Ascending aorta (tissue), 2 donors: ENCODE results near the gene DIP2C. TPM values are rescaled to one million over a fixed set of nuclear protein-coding genes. Genes with fewer than 3 reads are reported as not detected.

Source experiments
- DNase-seq, 2 donors: peaks; one replicate each; pipeline ENCODE4 v3.0.0-alpha.2; 2019; ENCODE audit warnings: low spot score in 2 of 2
- H3K27ac ChIP-seq, 2 donors: fragments of 200-600 bp; sonication (generic); one replicate each; pipeline ENCODE4 v1.5.1; 2016 to 2017; ENCODE audit warnings: mild to moderate bottlenecking in 1 of 2
- H3K27me3 ChIP-seq: fragments of 200-600 bp; sonication (generic); one replicate; pipeline ENCODE4 v1.5.1; 2017
- H3K36me3 ChIP-seq, 2 donors: fragments of 200-600 bp; sonication (generic); one replicate each; pipeline ENCODE4 v1.5.1; 2016
- H3K4me1 ChIP-seq, 2 donors: fragments of 200-600 bp; sonication (generic); one replicate each; pipeline ENCODE4 v1.5.1; 2016 to 2017; ENCODE audit warnings: mild to moderate bottlenecking in 1 of 2
- H3K4me3 ChIP-seq, 2 donors: fragments of 200-600 bp; sonication (generic); one replicate each; pipeline ENCODE4 v1.5.1; 2016 to 2017; ENCODE audit warnings: mild to moderate bottlenecking in 1 of 2
- H3K9me3 ChIP-seq, 2 donors: fragments of 200-600 bp; sonication (generic); one replicate each; pipeline ENCODE4 v1.5.1; 2016
- CTCF ChIP-seq, 3 experiments: fragments of 200-600 bp in 2 of 3; fragments of 450-650 bp in 1 of 3; sonication (generic) in 2 of 3; IDR thresholded peaks; one replicate each; pipeline ENCODE4 v1.5.1; 2016 to 2019; ENCODE audit warnings: antibody characterized with exemption in 3 of 3, mild to moderate bottlenecking in 1 of 3, moderate library complexity in 1 of 3
- intact Hi-C: fragments of 100-400 bp; cut with DNase I; formaldehyde crosslinking; loops from one replicate; pipeline ENCODE4 v1.15.1; 2023
- total RNA-seq: library from RNA; depleted of rRNA; stranded (reverse); fragments of >200 nt; gene quantifications from one replicate; pipeline ENCODE4 v1.1.0, GENCODE V29; 2016

The DIP2C gene
- total RNA-seq, 1 donor from 2014 or later, result 14.7 TPM

GRCh38 chr10:662686-663465, 26.6 kb downstream of the DIP2C start:
- Histone ChIP-seq H3K9me3 (no peaks in the 10 kb centered on the region), H3K4me1 (peaks cover 0 to 29% of the 10 kb centered on the region in 2 donors), H3K27ac (no peak overlapping the region), H3K4me3 (no peak overlapping the region), H3K27me3 (no peaks in the 10 kb centered on the region), H3K36me3 (no peaks in the 10 kb centered on the region)
- peak in 1 of 2 donors; percentile 37 for DNase-seq
- intact Hi-C loops, result loop anchor here (5.0 kb wide), 1 partner anchor 66 kb away; no protein-coding TSS in a partner anchor
- no peak for TF ChIP-seq CTCF (IDR thresholded peaks at IDR 0.05)

- no peak for TF ChIP-seq CTCF (IDR thresholded peaks at IDR 0.05)
- no peaks in the 10 kb centered on the region for H3K27me3 ChIP-seq
- no peak for DNase-seq
- intact Hi-C loops, result loop anchor here (5.0 kb wide), 1 partner anchor 65 kb away; no protein-coding TSS in a partner anchor
- H3K4me3 ChIP-seq, result no peak overlapping the region
- no peak overlapping the region for H3K27ac ChIP-seq
- no peaks in the 10 kb centered on the region for H3K9me3 ChIP-seq
- no peaks in the 10 kb centered on the region for H3K36me3 ChIP-seq
- H3K4me1 ChIP-seq, result peaks cover 0 to 29% of the 10 kb centered on the region in 2 donors
Observed at GRCh38 chr10:662223-662605, 27.3 kb downstream of the DIP2C start.

GRCh38 chr10:661597-662222, 27.8 kb downstream of the DIP2C start:
- intact Hi-C loops, result loop anchor here (5.0 kb wide), 1 partner anchor 64 kb away; no protein-coding TSS in a partner anchor
- H3K4me3 ChIP-seq, result no peak overlapping the region
- H3K9me3 ChIP-seq, result no peaks in the 10 kb centered on the region
- H3K4me1 ChIP-seq, result peaks cover 0 to 29% of the 10 kb centered on the region in 2 donors
- DNase-seq, result peak in 1 of 2 donors; percentile 41
- H3K27ac ChIP-seq, result no peak overlapping the region
- H3K27me3 ChIP-seq, result no peaks in the 10 kb centered on the region
- TF ChIP-seq CTCF (IDR thresholded peaks at IDR 0.05), result no peak
- no peaks in the 10 kb centered on the region for H3K36me3 ChIP-seq

GRCh38 chr10:660970-661596, 28.4 kb downstream of the DIP2C start:
- intact Hi-C loops, result loop anchor here (5.0 kb wide), 1 partner anchor 64 kb away; no protein-coding TSS in a partner anchor
- H3K27ac ChIP-seq, result peak overlapping the region in 1 of 2 donors; percentile 48
- no peaks in the 10 kb centered on the region for H3K36me3 ChIP-seq
- TF ChIP-seq CTCF (IDR thresholded peaks at IDR 0.05), result no peak
- H3K4me3 ChIP-seq, result no peak overlapping the region
- no peaks in the 10 kb centered on the region for H3K9me3 ChIP-seq
- DNase-seq, result peak in 1 of 2 donors; percentile 69
- H3K27me3 ChIP-seq, result no peaks in the 10 kb centered on the region
- H3K4me1 ChIP-seq, result peaks cover 0 to 26% of the 10 kb centered on the region in 2 donors

- intact Hi-C loops, result loop anchor here (5.0 kb wide), 1 partner anchor 63 kb away; no protein-coding TSS in a partner anchor
Observed at GRCh38 chr10:660413-660969, 29.0 kb downstream of the DIP2C start.

More at GRCh38 chr10:660413-660969, 29.0 kb downstream of the DIP2C start:
- peak in 1 of 2 donors; percentile 33 for DNase-seq
- H3K9me3 ChIP-seq, result no peaks in the 10 kb centered on the region
- H3K4me3 ChIP-seq, result peak overlapping the region in 1 of 2 donors; percentile 15
- H3K27me3 ChIP-seq, result no peaks in the 10 kb centered on the region
- peaks cover 0 to 25% of the 10 kb centered on the region in 2 donors for H3K4me1 ChIP-seq
- TF ChIP-seq CTCF (IDR thresholded peaks at IDR 0.05), result no peak
- peak overlapping the region; percentile 40 to 48 for H3K27ac ChIP-seq
- H3K36me3 ChIP-seq, result no peaks in the 10 kb centered on the region
